Neuronal stem cell (in vitro differentiated cells): ENCODE data around the gene PTDSS2.

Experiments
- DNase-seq: peaks from one replicate; pipeline ENCODE4 v3.0.0-alpha.2; 2013; ENCODE audit warnings: low spot score
- H2AFZ ChIP-seq: one replicate; pipeline ENCODE4 v1.6.1; 2013; ENCODE audit warnings: mild to moderate bottlenecking, low read length, inconsistent platforms
- H2AK5ac ChIP-seq: 2 replicates; pipeline ENCODE4 v1.6.1; 2013; ENCODE audit warnings: low read depth, mild to moderate bottlenecking, inconsistent platforms, low read length, moderate library complexity, mixed read lengths
- H2BK120ac ChIP-seq: 2 replicates; pipeline ENCODE4 v1.6.1; 2013; ENCODE audit warnings: low read depth, mild to moderate bottlenecking, inconsistent platforms, low read length, moderate library complexity, mixed read lengths
- H2BK12ac ChIP-seq: one replicate; pipeline ENCODE4 v1.6.1; 2013; ENCODE audit warnings: low read length, inconsistent platforms
- H2BK15ac ChIP-seq: 2 replicates; pipeline ENCODE4 v1.6.1; 2013; ENCODE audit warnings: mild to moderate bottlenecking, low read length, inconsistent platforms, mixed read lengths
- H2BK5ac ChIP-seq: one replicate; pipeline ENCODE4 v1.6.1; 2013; ENCODE audit warnings: inconsistent platforms, mild to moderate bottlenecking, low read length, moderate library complexity
- H3K14ac ChIP-seq: one replicate; pipeline ENCODE4 v1.6.1; 2013; ENCODE audit warnings: low read length, inconsistent platforms
- H3K18ac ChIP-seq: 2 replicates; pipeline ENCODE4 v1.6.1; 2013; ENCODE audit warnings: low read length, inconsistent platforms
- H3K23ac ChIP-seq: 2 replicates; pipeline ENCODE4 v1.6.1; 2013; ENCODE audit warnings: low read depth, mild to moderate bottlenecking, mixed read lengths, low read length, inconsistent platforms; ENCODE audit not compliant: poor library complexity
- H3K27ac ChIP-seq: replicated peaks from 3 replicates; pipeline ENCODE4 v1.5.1; 2013; ENCODE audit warnings: low read length, inconsistent platforms
- H3K27me3 ChIP-seq, 3 experiments: 2 replicates each; pipeline ENCODE4 v1.6.1; 2013; ENCODE audit warnings: low read length in 3 of 3, mild to moderate bottlenecking in 2 of 3, inconsistent platforms in 1 of 3, low read depth in 1 of 3, mixed read lengths in 1 of 3, moderate library complexity in 1 of 3; ENCODE audit not compliant: control insufficient read depth in 3 of 3, insufficient read depth in 3 of 3
- H3K36me3 ChIP-seq, 2 donors: replicated peaks in 1 of 2; 2 replicates each; pipeline ENCODE4 v1.6.1; 2013; ENCODE audit warnings: low read length in 2 of 2; ENCODE audit not compliant: control insufficient read depth in 2 of 2, insufficient read depth in 2 of 2
- H3K4ac ChIP-seq: 2 replicates; pipeline ENCODE4 v1.6.1; 2013; ENCODE audit warnings: inconsistent platforms, mild to moderate bottlenecking, low read length, moderate library complexity
- H3K4me1 ChIP-seq, 2 donors: 1 replicate in 1 of 2; 2 replicates in 1 of 2; pipeline ENCODE4 v1.6.1; 2013; ENCODE audit warnings: low read length in 2 of 2, low read depth in 1 of 2; ENCODE audit not compliant: control insufficient read depth in 2 of 2, insufficient read depth in 1 of 2
- H3K4me2 ChIP-seq: one replicate; pipeline ENCODE4 v1.6.1; 2013; ENCODE audit warnings: mild to moderate bottlenecking, low read length, inconsistent platforms; ENCODE audit not compliant: insufficient read depth, poor library complexity, severe bottlenecking
- H3K4me3 ChIP-seq, 2 donors: 2 replicates each; pipeline ENCODE4 v1.5.1; 2013; ENCODE audit warnings: low read length in 2 of 2, mild to moderate bottlenecking in 2 of 2, inconsistent platforms in 1 of 2, moderate library complexity in 1 of 2
- H3K79me1 ChIP-seq: one replicate; pipeline ENCODE4 v1.6.1; 2013; ENCODE audit warnings: low read depth, mild to moderate bottlenecking, inconsistent platforms, low read length, moderate library complexity
- H3K9ac ChIP-seq: one replicate; pipeline ENCODE4 v1.6.1; 2013; ENCODE audit warnings: mild to moderate bottlenecking, low read depth, low read length, inconsistent platforms; ENCODE audit not compliant: poor library complexity
- H3K9me3 ChIP-seq, 2 donors: replicated peaks in 1 of 2; 2 replicates each; pipeline versions ENCODE3 to v1.6.1; 2013; ENCODE audit warnings: low read length in 2 of 2, mild to moderate bottlenecking in 2 of 2, inconsistent platforms in 1 of 2, low read depth in 1 of 2, mixed read lengths in 1 of 2, moderate library complexity in 1 of 2; ENCODE audit not compliant: control insufficient read depth in 2 of 2, insufficient read depth in 1 of 2
- H4K8ac ChIP-seq: one replicate; pipeline ENCODE4 v1.6.1; 2013; ENCODE audit warnings: low read depth, mild to moderate bottlenecking, inconsistent platforms, low read length, moderate library complexity
- H4K91ac ChIP-seq: one replicate; pipeline ENCODE4 v1.6.1; 2013; ENCODE audit warnings: low read length, low read depth, mild to moderate bottlenecking, inconsistent platforms; ENCODE audit not compliant: poor library complexity
- WGBS, 2 donors: extraction: QIAGEN DNeasy Blood & Tissue Kit; methylation state at CpG; one replicate each; pipeline ENCODE4 v1.1.7; 2013; ENCODE audit warnings: missing lambda C conversion rate in 2 of 2, mixed read lengths in 1 of 2; ENCODE audit not compliant: insufficient read length in 2 of 2, insufficient replicate concordance in 1 of 2; ENCODE audit errors: extremely low coverage in 2 of 2; 5-methylcytosine and 5-hydroxymethylcytosine counted together

Gene PTDSS2

GRCh38 chr11:455566-456147 lies 5.6 kb downstream of the PTDSS2 start:
- no peak overlapping the region for H2AFZ ChIP-seq
- H3K18ac ChIP-seq, result no peak overlapping the region
- H3K9ac ChIP-seq, result peak overlapping the region; percentile 38
- H3K14ac ChIP-seq, result peak overlapping the region; percentile 65
- WGBS, 2 donors, result no CpG with 5 or more reads among the region's 23 CpGs
- no peak overlapping the region for H3K4me3 ChIP-seq
- peaks cover 39% of the 10 kb centered on the region for H3K79me1 ChIP-seq
- no peak overlapping the region for H2AK5ac ChIP-seq
- H4K91ac ChIP-seq, result no peak overlapping the region
- H3K27ac ChIP-seq, result no peak overlapping the region
- no peak for DNase-seq
- no peak overlapping the region for H3K4me2 ChIP-seq
- peaks cover 23 to 70% of the 10 kb centered on the region in 2 donors for H3K36me3 ChIP-seq
- no peak overlapping the region for H2BK5ac ChIP-seq
- H2BK15ac ChIP-seq, result no peak overlapping the region
- no peak overlapping the region for H2BK12ac ChIP-seq
- H2BK120ac ChIP-seq, result no peak overlapping the region
- no peak overlapping the region for H4K8ac ChIP-seq
- peaks cover 5 to 7% of the 10 kb centered on the region in 2 donors for H3K4me1 ChIP-seq
- H3K4ac ChIP-seq, result no peak overlapping the region
- no peaks in the 10 kb centered on the region for H3K9me3 ChIP-seq
- H3K23ac ChIP-seq, result no peak overlapping the region
- H3K27me3 ChIP-seq, result no peaks in the 10 kb centered on the region

GRCh38 chr11:456533-456932 lies 6.5 kb downstream of the PTDSS2 start:
- Histone ChIP-seq H3K23ac (no peak overlapping the region), H3K36me3 (peaks cover 29 to 77% of the 10 kb centered on the region in 2 donors), H3K27ac (no peak overlapping the region), H2BK12ac (no peak overlapping the region), H2BK120ac (no peak overlapping the region), H3K18ac (no peak overlapping the region), H3K4ac (no peak overlapping the region), H3K4me2 (no peak overlapping the region), H2BK15ac (no peak overlapping the region), H2AFZ (no peak overlapping the region), H3K9ac (no peak overlapping the region), H4K91ac (no peak overlapping the region), H2AK5ac (no peak overlapping the region), H4K8ac (no peak overlapping the region), H3K4me1 (peaks cover 2% of the 10 kb centered on the region in 2 donors), H3K79me1 (peaks cover 34% of the 10 kb centered on the region), H2BK5ac (no peak overlapping the region), H3K14ac (no peak overlapping the region), H3K4me3 (no peak overlapping the region), H3K9me3 (no peaks in the 10 kb centered on the region), H3K27me3 (no peaks in the 10 kb centered on the region)
- no CpG with 5 or more reads among the region's 7 CpGs for WGBS, 2 donors
- no peak for DNase-seq

- Histone ChIP-seq H4K91ac (no peak overlapping the region), H2AFZ (no peak overlapping the region), H3K9ac (no peak overlapping the region), H3K4me2 (no peak overlapping the region), H3K79me1 (peaks cover 29% of the 10 kb centered on the region), H4K8ac (no peak overlapping the region), H3K23ac (no peak overlapping the region), H2AK5ac (no peak overlapping the region), H3K14ac (no peak overlapping the region), H3K36me3 (peaks cover 27 to 77% of the 10 kb centered on the region in 2 donors), H3K4ac (no peak overlapping the region), H3K27me3 (no peaks in the 10 kb centered on the region), H2BK5ac (no peak overlapping the region), H3K27ac (no peak overlapping the region), H3K18ac (no peak overlapping the region), H3K9me3 (no peaks in the 10 kb centered on the region), H2BK12ac (no peak overlapping the region), H3K4me3 (no peak overlapping the region), H2BK15ac (no peak overlapping the region), H3K4me1 (no peaks in the 10 kb centered on the region), H2BK120ac (no peak overlapping the region)
- WGBS, 2 donors, result no CpG with 5 or more reads among the region's 23 CpGs
- DNase-seq, result no peak
Observed at GRCh38 chr11:457111-457760, 7.2 kb downstream of the PTDSS2 start.

- H4K91ac ChIP-seq, result no peak overlapping the region
- no peaks in the 10 kb centered on the region for H3K4me1 ChIP-seq
- H2BK5ac ChIP-seq, result peak overlapping the region; percentile 82
- H2BK12ac ChIP-seq, result no peak overlapping the region
- H3K14ac ChIP-seq, result no peak overlapping the region
- no peak overlapping the region for H3K4me2 ChIP-seq
- H3K18ac ChIP-seq, result peak overlapping the region; percentile 38
- H2BK120ac ChIP-seq, result no peak overlapping the region
- peak overlapping the region; percentile 21 for H3K9ac ChIP-seq
- H3K23ac ChIP-seq, result peak overlapping the region; percentile 85
- H2AK5ac ChIP-seq, result no peak overlapping the region
- H3K27ac ChIP-seq, result no peak overlapping the region
- H3K9me3 ChIP-seq, result no peaks in the 10 kb centered on the region
- no peak overlapping the region for H3K4ac ChIP-seq
- H4K8ac ChIP-seq, result no peak overlapping the region
- H3K4me3 ChIP-seq, result no peak overlapping the region
- no CpG with 5 or more reads among the region's 24 CpGs for WGBS, 2 donors
- H3K79me1 ChIP-seq, result peaks cover 25% of the 10 kb centered on the region
- H2BK15ac ChIP-seq, result no peak overlapping the region
- H2AFZ ChIP-seq, result no peak overlapping the region
- H3K36me3 ChIP-seq, result peaks cover 21 to 70% of the 10 kb centered on the region in 2 donors
- DNase-seq, result no peak
- H3K27me3 ChIP-seq, result no peaks in the 10 kb centered on the region
Observed at GRCh38 chr11:459511-460220, 9.6 kb downstream of the PTDSS2 start.
